Activated T-cell treated with anti-CD3 and anti-CD28 coated beads, Interleukin-2, amount 50 U/mL, for 72 hours (primary cell): ENCODE results near the gene ADPRS. TPM values are rescaled to one million over a fixed set of nuclear protein-coding genes. Genes with fewer than 3 reads are reported as not detected.
A peak's percentile ranks its signal among the peaks of the same experiment; 100 is the strongest.

Experiments used
- ATAC-seq, 2 donors: fragments of 150-1000 bp; cut with Tn5 transposase; replicated peaks in 1 of 2; 2 replicates each; pipeline ENCODE4 v1.10.0; 2021; ENCODE audit warnings: moderate library complexity in 2 of 2, mild to moderate bottlenecking in 1 of 2
- DNase-seq, 2 donors: peaks; one replicate each; pipeline ENCODE4 v3.0.0; 2021 to 2022; ENCODE audit warnings: mixed read lengths in 1 of 2
- H3K27ac Mint-ChIP-seq: one replicate; pipeline ENCODE4 v1.8.0; 2022; ENCODE audit warnings: mild to moderate bottlenecking, moderate library complexity, mixed read lengths
- H3K27me3 Mint-ChIP-seq: one replicate; pipeline ENCODE4 v1.8.0; 2022; ENCODE audit warnings: low read depth, mixed read lengths
- H3K36me3 Mint-ChIP-seq, 2 donors: one replicate each; pipeline ENCODE4 v1.8.0; 2022; ENCODE audit warnings: mixed read lengths in 2 of 2, mild to moderate bottlenecking in 1 of 2; ENCODE audit not compliant: insufficient read depth in 2 of 2
- H3K4me1 Mint-ChIP-seq: one replicate; pipeline ENCODE4 v1.8.0; 2022; ENCODE audit warnings: low read depth, mixed read lengths
- H3K4me3 Mint-ChIP-seq, 2 donors: one replicate each; pipeline ENCODE4 v1.8.0; 2022; ENCODE audit warnings: mild to moderate bottlenecking in 2 of 2, mixed read lengths in 2 of 2, moderate library complexity in 2 of 2
- H3K9me3 Mint-ChIP-seq, 2 donors: one replicate each; pipeline ENCODE4 v1.8.0; 2022; ENCODE audit warnings: mixed read lengths in 2 of 2
- total RNA-seq, 2 donors: library from RNA; stranded (reverse); gene quantifications; one replicate each; pipeline ENCODE4 v1.2.3, GENCODE V29; 2022

Gene ADPRS
- total RNA-seq, 2 donors from 2014 or later: 23.2 to 28.9 TPM

- DNase-seq (no peak), ATAC-seq (no peak)
- no peak overlapping the region for H3K27ac Mint-ChIP-seq
- H3K27me3 Mint-ChIP-seq: no peaks in the 10 kb centered on the region
- peaks cover 10% of the 10 kb centered on the region for H3K4me1 Mint-ChIP-seq
- no peak overlapping the region for H3K4me3 Mint-ChIP-seq
- H3K36me3 Mint-ChIP-seq: peaks cover 6 to 7% of the 10 kb centered on the region in 2 donors
- H3K9me3 Mint-ChIP-seq: no peaks in the 10 kb centered on the region
Observed at GRCh38 chr1:36092166-36092797, 3.6 kb downstream of the ADPRS start.

DNA sequence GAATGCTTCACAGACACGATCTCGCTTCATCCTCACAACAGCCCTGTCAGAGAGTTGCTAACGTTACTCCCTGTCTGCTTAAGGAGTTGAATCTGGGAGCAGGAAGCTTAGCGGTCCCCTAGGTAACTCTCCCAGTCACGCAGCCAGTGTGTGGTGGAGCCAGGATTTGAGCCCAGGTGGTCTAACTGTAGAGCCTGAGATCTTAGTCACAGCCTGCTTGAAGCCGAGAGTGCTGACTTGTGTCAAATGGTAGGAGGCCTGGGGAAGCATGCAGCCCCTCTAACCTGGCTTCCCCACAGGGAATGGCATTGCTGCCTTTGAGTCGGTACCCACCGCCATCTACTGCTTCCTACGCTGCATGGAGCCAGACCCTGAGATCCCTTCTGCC, 4.1 kb downstream of the ADPRS start:
- no peaks in the 10 kb centered on the region for H3K9me3 Mint-ChIP-seq
- no peak overlapping the region for H3K27ac Mint-ChIP-seq
- ATAC-seq: no peak
- no peak overlapping the region for H3K4me3 Mint-ChIP-seq
- no peak for DNase-seq
- H3K27me3 Mint-ChIP-seq: no peaks in the 10 kb centered on the region
- peaks cover 6 to 7% of the 10 kb centered on the region in 2 donors for H3K36me3 Mint-ChIP-seq
- peaks cover 10% of the 10 kb centered on the region for H3K4me1 Mint-ChIP-seq

GRCh38 chr1:36093226-36093625, 4.5 kb downstream of the ADPRS start:
- Mint-ChIP-seq H3K4me3 (no peak overlapping the region), H3K36me3 (peaks cover 6 to 7% of the 10 kb centered on the region in 2 donors), H3K9me3 (no peaks in the 10 kb centered on the region), H3K27ac (no peak overlapping the region), H3K27me3 (no peaks in the 10 kb centered on the region), H3K4me1 (peaks cover 10% of the 10 kb centered on the region)
- DNase-seq (no peak), ATAC-seq (no peak)

- Mint-ChIP-seq H3K4me1 (peaks cover 10% of the 10 kb centered on the region), H3K27ac (peak overlapping the region; percentile 42), H3K27me3 (no peaks in the 10 kb centered on the region), H3K4me3 (no peak overlapping the region), H3K36me3 (peaks cover 3 to 6% of the 10 kb centered on the region in 2 donors), H3K9me3 (no peaks in the 10 kb centered on the region)
- DNase-seq: no peak
- no peak for ATAC-seq
Observed at GRCh38 chr1:36093929-36094328, 5.2 kb downstream of the ADPRS start.

DNA sequence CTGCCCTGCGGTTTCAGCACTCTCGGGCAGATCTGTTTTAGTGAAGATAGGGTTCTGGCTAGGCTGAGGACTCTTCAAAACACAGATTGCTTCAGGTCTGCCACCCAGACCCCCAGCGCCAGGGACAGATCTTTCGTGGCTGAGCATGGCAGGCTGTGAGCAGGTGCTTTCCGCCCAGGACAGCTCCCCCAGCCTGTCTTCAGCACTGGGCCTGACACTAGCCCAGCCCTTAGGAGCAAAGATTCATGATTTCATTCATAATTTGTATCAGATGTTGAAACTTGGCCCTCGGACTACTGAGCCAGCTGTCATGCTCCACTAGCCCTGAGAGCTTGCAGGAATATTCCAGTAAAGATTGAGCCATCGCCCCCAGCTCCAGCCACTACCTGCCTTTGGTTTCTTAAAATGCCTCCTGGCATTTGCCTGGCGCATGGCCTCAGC, 5.9 kb downstream of the ADPRS start:
- ATAC-seq (no peak), DNase-seq (no peak)
- H3K4me3 Mint-ChIP-seq: no peak overlapping the region
- H3K36me3 Mint-ChIP-seq: peaks cover under 1 to 6% of the 10 kb centered on the region in 2 donors
- no peaks in the 10 kb centered on the region for H3K9me3 Mint-ChIP-seq
- peaks cover 9% of the 10 kb centered on the region for H3K4me1 Mint-ChIP-seq
- H3K27me3 Mint-ChIP-seq: no peaks in the 10 kb centered on the region
- no peak overlapping the region for H3K27ac Mint-ChIP-seq

DNA sequence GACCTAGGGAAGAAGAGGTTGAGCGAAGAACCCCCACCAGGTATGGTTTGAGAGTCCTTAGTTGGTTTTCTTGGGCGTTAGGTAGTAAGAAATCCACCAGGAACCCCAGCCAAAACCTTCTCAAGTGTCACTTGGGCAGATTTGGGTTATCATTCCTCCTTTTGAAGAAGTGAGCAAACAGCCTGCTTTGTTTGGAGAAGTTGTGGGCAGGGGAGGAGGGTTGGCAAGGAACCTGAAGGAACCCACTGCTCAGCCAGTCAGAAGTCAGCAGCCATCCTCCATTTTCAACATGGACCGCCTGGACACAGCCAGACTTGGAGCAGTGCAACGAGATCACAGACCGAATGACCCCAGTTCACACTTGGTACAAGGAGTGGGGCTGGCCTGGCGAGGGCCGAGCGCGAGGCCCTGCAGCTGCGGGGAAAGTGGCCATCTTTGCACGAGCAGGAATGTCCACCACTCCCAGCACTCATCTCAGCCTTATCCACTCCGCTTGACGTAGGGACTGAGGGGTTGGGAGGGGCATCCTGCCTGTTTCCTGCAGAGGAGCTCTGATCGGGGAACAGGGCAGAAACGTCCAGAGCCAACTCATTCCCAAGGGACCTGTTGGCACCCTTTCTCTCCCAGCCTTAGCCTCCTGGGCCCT, 7.2 kb downstream of the ADPRS start:
- peaks cover 0 to 6% of the 10 kb centered on the region in 2 donors for H3K36me3 Mint-ChIP-seq
- H3K9me3 Mint-ChIP-seq: no peaks in the 10 kb centered on the region
- ATAC-seq (no peak), DNase-seq (no peak)
- H3K4me3 Mint-ChIP-seq: no peak overlapping the region
- no peaks in the 10 kb centered on the region for H3K27me3 Mint-ChIP-seq
- H3K4me1 Mint-ChIP-seq: no peaks in the 10 kb centered on the region
- H3K27ac Mint-ChIP-seq: no peak overlapping the region

DNA sequence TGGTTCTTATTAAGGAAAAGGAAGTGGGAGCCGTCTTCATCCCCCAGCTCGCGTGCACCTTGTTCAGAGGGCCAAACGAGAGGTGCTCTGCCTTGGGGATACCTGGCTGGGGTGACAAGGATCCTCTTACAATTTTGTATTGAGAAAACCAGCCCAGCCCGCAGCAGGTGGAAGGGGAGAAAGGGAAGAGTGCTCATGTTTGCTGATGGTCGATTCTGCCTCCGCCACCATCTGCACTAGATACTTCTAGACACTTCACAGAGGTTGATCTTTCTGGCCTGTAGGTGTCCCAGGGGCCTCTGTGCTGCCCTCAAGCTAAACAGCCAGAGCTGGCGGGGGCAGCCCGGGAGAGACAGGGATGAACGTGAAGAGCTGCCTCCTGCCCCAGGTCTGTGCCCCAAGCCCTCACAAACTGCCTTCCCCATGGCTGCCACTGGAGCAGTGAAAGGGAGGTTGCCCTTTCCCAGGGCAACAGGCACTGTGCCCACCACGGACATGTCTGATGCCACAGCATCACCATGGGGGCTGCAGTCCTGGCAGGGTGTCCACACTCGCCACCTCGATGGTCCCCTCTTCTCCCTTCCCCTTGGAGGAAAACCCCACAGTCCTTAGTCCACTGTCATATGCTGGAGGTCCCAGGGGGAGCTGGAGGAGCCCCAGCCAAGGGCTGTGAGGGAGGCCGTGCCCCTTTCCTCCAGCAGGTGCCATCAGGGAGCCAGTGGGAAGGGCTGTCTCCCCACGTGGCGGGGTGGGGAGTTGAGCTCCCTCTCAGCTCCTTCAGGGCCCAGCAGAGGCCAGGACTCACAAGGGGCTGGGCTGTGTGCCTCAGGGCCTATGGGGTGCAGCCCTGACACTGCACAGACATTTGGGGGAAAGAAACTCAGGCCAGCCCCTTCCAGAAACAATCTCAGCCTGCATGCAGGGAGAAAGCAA, 8.1 kb downstream of the ADPRS start:
- no peaks in the 10 kb centered on the region for H3K9me3 Mint-ChIP-seq
- peaks cover 0 to 3% of the 10 kb centered on the region in 2 donors for H3K36me3 Mint-ChIP-seq
- H3K27me3 Mint-ChIP-seq: no peaks in the 10 kb centered on the region
- H3K27ac Mint-ChIP-seq: no peak overlapping the region
- H3K4me3 Mint-ChIP-seq: no peak overlapping the region
- DNase-seq (no peak), ATAC-seq (no peak)
- H3K4me1 Mint-ChIP-seq: no peaks in the 10 kb centered on the region

DNA sequence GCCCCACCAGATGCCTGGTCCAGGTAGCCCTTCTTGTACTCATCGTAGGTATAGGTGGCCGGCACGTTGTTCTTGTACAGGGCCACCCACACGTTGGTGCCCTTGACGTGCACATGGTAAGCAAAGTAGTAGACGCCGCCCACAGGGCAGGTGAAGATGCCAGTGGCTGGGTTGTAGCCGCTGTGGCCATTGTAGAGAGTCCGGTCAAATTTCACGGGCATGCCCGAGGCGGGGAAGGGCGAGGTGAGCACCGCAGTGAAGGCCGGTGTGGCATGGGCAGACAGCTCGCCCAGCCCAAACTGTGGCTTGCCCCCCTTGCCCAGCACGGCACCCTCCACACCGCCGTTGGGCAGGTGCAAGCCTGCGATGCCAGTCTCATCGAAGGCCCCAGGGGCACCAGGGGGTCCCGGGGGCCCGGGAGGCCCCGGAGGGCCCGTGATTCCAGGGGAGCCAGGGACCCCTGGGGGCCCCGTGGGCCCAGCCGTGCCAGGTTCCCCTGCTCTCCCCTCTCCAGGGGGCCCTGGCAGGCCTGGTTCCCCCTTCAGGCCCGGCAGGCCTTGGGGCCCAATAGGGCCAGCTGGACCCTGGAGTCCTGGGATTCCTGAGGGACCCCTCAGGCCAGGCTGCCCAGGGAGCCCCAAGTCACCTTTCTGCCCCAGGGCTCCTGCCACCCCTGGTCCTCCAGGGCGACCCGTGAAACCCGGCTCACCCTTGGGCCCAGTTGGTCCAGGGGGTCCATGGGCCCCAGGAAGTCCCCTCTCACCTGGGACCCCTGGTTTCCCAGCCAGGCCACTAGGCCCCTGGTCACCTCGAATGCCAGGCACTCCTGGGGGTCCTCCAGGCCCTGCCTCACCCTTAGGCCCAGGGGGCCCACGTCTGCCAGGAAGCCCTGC, 9.2 kb downstream of the ADPRS start:
- Mint-ChIP-seq H3K27me3 (no peaks in the 10 kb centered on the region), H3K36me3 (no peaks in the 10 kb centered on the region), H3K4me1 (no peaks in the 10 kb centered on the region), H3K4me3 (no peak overlapping the region), H3K27ac (no peak overlapping the region), H3K9me3 (no peaks in the 10 kb centered on the region)
- DNase-seq: no peak
- no peak for ATAC-seq

DNA sequence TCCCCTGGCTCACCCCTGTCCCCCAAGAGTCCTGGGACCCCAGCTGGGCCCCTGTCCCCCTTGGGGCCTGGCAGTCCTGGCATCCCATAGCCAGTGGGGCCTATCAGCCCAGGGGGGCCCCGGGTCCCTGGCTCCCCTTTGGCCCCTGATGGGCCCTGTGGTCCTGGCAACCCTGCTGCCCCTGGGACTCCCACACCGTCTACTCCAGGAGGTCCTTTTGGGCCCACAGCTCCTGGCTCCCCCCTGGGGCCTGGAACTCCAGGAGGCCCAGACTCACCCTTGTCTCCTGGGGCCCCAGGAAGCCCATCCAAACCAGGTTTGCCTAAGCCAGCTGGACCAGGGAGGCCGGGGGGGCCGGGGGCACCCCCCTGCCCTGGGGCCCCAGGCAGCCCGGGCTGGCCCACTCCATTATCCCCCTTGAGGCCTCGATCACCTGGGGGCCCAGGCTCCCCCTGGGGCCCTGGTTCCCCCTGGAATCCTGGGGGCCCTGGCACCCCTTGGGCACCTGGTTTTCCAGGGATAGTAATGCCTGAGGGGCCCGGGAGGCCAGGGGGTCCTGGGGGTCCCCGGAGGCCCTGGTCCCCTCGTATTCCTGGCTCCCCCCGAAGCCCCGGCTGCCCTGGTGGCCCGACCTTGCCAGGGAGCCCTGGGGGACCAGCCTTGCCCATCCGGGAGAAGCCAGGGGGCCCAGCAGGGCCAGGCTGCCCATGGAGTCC, 10.1 kb downstream of the ADPRS start:
- H3K4me3 Mint-ChIP-seq: no peak overlapping the region
- H3K27me3 Mint-ChIP-seq: no peaks in the 10 kb centered on the region
- no peak overlapping the region for H3K27ac Mint-ChIP-seq
- H3K9me3 Mint-ChIP-seq: no peaks in the 10 kb centered on the region
- H3K36me3 Mint-ChIP-seq: no peaks in the 10 kb centered on the region
- no peak for ATAC-seq
- no peak for DNase-seq
- H3K4me1 Mint-ChIP-seq: no peaks in the 10 kb centered on the region

- DNase-seq: peak; percentile 81 to 82
- Mint-ChIP-seq H3K27ac (no peak overlapping the region), H3K9me3 (no peaks in the 10 kb centered on the region)
Observed at GRCh38 chr1:36099681-36100341, 11.1 kb downstream of the ADPRS start.

DNA sequence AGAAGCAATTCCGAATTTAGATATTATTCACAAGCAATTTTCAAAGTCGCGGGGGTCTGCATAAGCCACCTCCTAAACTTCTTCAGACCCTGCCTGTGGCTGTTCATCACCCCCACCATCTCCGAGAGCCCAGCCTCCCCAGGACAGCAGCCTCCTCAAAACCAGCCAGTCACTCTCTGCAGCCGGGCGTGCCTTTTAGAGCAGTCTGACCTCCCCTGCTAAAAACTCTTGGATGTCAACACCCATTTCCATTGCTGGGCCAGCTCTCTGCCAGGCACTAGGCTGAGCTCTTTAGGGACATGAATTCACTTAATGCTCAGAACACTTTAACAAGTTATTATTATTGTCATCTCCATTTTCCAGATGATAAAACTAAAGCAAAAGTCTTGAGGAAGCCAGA, 11.7 kb downstream of the ADPRS start:
- H3K36me3 Mint-ChIP-seq: no peaks in the 10 kb centered on the region
- no peak overlapping the region for H3K4me3 Mint-ChIP-seq
- no peaks in the 10 kb centered on the region for H3K4me1 Mint-ChIP-seq
- no peaks in the 10 kb centered on the region for H3K9me3 Mint-ChIP-seq
- ATAC-seq: no peak
- H3K27me3 Mint-ChIP-seq: no peaks in the 10 kb centered on the region
- H3K27ac Mint-ChIP-seq: no peak overlapping the region
- DNase-seq: no peak

More at GRCh38 chr1:36099681-36100341, 11.1 kb downstream of the ADPRS start:
- Mint-ChIP-seq H3K27me3 (no peaks in the 10 kb centered on the region), H3K4me1 (no peaks in the 10 kb centered on the region), H3K4me3 (no peak overlapping the region), H3K36me3 (no peaks in the 10 kb centered on the region)
- ATAC-seq: peak; percentile 90 to 91

- H3K27me3 Mint-ChIP-seq: no peaks in the 10 kb centered on the region
- no peak overlapping the region for H3K27ac Mint-ChIP-seq
- H3K4me3 Mint-ChIP-seq: no peak overlapping the region
- ATAC-seq: no peak
- no peak for DNase-seq
- H3K4me1 Mint-ChIP-seq: no peaks in the 10 kb centered on the region
- no peaks in the 10 kb centered on the region for H3K36me3 Mint-ChIP-seq
- no peaks in the 10 kb centered on the region for H3K9me3 Mint-ChIP-seq
Observed at GRCh38 chr1:36101546-36101945, 12.9 kb downstream of the ADPRS start.
